ENCODE data around the gene IGLL5. TPM values are rescaled to one million over a fixed set of nuclear protein-coding genes. Genes with fewer than 3 reads are reported as not detected.

IGLL5 gene
- total RNA-seq, 4 donors from 2014 or later = 0.90 to 7.4 (median 2.7) TPM; not detected in 1

DNA sequence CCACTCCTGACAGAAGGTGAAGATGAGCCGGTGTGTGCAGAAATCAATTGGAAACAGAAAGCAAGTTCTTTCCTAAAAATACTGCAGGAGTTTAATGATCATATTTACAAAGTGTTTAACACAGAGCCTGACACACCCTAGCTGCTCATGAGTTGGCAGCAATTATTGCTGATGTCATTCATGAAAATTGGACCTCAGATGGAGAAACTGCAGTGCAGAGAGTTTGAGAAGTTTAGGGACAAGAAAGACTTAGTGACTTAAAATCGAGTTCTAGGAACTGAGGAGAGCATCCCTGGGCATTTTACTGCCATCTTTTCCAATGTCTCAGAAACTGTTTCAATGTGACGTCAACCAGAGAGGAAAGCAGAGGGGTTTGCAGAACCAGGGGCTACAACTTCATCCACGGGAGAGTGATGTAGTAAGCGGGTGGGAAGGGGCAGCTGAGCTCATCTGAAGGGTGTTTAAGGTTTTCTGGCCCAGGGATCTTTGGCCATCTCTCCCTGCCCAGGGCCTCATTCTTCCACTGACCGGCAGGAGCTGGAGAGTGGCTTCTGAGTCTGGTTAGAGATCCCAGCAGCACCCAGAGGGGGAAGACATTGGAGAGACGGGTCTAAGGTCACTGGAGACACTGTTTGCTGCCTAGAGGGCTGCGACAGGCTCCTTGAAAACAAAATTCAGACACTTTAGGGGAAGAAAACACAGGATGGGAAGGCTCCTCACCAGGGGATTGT, 21.1 kb upstream of the IGLL5 start:
- Histone ChIP-seq H3K27ac (no peak overlapping the region), H3K27me3 (no peaks in the 10 kb centered on the region), H3K4me1 (no peaks in the 10 kb centered on the region), H3K36me3 (no peaks in the 10 kb centered on the region), H3K9me3 (no peaks in the 10 kb centered on the region), H3K4me3 (no peak overlapping the region)
- TF ChIP-seq POLR2A (IDR thresholded peaks at IDR 0.05) = no peak
- TF ChIP-seq, protein P1, sequence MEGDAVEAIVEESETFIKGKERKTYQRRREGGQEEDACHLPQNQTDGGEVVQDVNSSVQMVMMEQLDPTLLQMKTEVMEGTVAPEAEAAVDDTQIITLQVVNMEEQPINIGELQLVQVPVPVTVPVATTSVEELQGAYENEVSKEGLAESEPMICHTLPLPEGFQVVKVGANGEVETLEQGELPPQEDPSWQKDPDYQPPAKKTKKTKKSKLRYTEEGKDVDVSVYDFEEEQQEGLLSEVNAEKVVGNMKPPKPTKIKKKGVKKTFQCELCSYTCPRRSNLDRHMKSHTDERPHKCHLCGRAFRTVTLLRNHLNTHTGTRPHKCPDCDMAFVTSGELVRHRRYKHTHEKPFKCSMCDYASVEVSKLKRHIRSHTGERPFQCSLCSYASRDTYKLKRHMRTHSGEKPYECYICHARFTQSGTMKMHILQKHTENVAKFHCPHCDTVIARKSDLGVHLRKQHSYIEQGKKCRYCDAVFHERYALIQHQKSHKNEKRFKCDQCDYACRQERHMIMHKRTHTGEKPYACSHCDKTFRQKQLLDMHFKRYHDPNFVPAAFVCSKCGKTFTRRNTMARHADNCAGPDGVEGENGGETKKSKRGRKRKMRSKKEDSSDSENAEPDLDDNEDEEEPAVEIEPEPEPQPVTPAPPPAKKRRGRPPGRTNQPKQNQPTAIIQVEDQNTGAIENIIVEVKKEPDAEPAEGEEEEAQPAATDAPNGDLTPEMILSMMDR (IDR thresholded peaks at IDR 0.05) = no peak
- intact Hi-C loops (cut with DNase I; ENCODE audit: low total_unique reads) = no loop called here
- DNase-seq = no peak

DNA sequence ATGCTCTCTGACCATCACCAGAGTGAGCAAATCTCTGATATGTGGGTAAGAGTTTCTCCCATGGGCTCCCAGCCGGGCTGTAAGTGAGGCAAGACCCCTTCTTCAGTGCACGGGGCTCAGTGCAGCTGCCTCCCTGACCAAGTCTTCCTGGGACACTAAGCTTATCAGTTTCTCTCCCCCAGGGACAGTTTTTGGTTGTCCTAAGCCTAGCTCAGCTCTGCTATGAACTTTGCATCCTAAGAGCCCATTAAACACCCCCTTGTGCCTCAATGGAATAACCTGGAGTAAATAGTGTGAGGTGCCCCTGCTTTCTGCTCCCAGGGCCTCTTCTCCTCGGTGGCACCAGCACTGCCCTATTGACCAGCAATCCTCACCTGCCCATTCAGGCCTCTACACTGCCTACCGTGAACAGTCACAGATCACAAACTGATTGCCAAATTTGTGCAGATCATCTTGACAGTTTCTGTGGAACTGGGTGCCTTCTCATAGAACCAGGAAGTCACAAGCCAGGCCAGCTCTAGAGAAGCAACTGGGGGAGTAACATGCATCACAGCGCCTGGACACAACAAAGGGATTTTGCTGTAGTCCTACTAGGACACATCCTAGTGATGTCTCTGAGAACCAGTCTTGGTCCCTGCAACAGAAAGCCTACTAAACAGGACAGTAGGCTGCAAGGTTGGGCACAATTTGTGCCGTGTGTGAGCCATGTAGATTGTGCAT, 19.5 kb upstream of the IGLL5 start:
- no peaks in the 10 kb centered on the region for H3K9me3 ChIP-seq
- H3K36me3 ChIP-seq = no peaks in the 10 kb centered on the region
- DNase-seq = no peak
- intact Hi-C loops (cut with DNase I; ENCODE audit: low total_unique reads) = no loop called here
- H3K4me1 ChIP-seq = no peaks in the 10 kb centered on the region
- H3K4me3 ChIP-seq = no peak overlapping the region
- H3K27ac ChIP-seq = no peak overlapping the region
- TF ChIP-seq, protein P1 (IDR thresholded peaks at IDR 0.05) = no peak
- TF ChIP-seq POLR2A (IDR thresholded peaks at IDR 0.05) = no peak
- H3K27me3 ChIP-seq = no peaks in the 10 kb centered on the region

DNA sequence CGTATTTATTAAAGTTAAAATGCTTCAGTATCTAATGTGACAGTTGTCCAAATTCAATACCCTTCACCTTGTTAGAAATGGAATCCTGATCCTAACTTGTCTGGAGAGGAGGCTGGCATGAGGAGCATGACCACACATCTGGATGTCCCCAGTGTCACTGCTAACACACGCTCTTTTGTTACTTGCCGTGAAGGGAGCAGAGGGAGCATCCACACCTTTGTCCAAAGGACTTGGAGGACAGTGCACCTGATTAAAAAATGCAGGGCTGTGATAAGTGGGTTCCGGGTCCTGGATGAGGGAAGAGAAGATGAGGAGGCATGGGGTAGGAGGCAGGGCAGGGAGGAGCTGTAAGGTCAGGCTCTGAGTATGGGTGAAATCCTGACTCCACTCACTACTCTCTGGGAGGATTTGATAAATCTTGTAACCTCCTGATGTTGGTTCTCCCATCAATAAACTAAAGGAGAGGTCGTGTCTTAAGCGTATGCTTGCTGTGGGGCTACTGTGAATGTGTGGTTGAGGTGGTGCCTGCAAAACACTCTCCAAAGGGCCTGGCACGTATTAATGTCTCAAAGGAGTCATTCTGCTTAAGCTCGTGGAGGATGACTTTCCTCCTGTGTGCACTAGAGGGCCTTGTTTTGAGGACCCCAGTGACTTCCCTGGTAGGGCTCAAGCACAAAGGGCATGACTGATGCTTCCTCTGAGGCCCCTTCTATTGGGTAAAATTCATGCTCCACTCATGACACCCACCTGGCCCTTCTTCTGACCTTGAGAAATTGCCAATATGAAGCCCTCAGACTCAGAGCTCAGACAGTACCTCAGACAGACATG, 16.8 kb upstream of the IGLL5 start:
- Histone ChIP-seq H3K27me3 (no peaks in the 10 kb centered on the region), H3K4me1 (no peaks in the 10 kb centered on the region), H3K36me3 (no peaks in the 10 kb centered on the region), H3K4me3 (no peak overlapping the region), H3K27ac (no peak overlapping the region), H3K9me3 (peaks cover 0 to 3% of the 10 kb centered on the region in 2 donors)
- TF ChIP-seq, protein P1 (IDR thresholded peaks at IDR 0.05) = no peak
- no peak for TF ChIP-seq POLR2A (IDR thresholded peaks at IDR 0.05)
- intact Hi-C loops (cut with DNase I; ENCODE audit: low total_unique reads) = no loop called here
- DNase-seq = no peak

DNA sequence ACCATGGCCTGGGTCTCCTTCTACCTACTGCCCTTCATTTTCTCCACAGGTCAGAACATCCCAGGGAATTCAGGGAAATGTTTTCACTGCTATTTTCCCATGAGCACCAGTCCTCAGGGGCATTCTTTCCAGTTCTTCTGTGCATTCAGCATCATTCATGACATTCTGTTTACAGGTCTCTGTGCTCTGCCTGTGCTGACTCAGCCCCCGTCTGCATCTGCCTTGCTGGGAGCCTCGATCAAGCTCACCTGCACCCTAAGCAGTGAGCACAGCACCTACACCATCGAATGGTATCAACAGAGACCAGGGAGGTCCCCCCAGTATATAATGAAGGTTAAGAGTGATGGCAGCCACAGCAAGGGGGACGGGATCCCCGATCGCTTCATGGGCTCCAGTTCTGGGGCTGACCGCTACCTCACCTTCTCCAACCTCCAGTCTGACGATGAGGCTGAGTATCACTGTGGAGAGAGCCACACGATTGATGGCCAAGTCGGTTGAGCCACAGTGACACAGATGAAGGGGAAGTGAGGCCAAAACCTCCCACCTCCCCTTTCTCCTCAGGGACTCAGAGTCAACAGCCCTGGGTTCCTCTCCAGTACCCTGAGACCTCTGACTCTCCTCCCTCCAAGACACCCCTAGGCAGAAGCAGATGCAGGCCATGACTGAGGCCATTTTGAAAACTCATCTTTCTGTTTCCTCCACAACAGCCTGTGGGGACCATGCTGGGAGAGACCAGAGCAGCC, 15.9 kb upstream of the IGLL5 start:
- intact Hi-C loops (cut with DNase I; ENCODE audit: low total_unique reads) = no loop called here
- no peak for TF ChIP-seq POLR2A (IDR thresholded peaks at IDR 0.05)
- H3K27me3 ChIP-seq = no peaks in the 10 kb centered on the region
- H3K9me3 ChIP-seq = peaks cover 0 to 3% of the 10 kb centered on the region in 2 donors
- H3K36me3 ChIP-seq = no peaks in the 10 kb centered on the region
- H3K4me3 ChIP-seq = no peak overlapping the region
- no peak for DNase-seq
- no peaks in the 10 kb centered on the region for H3K4me1 ChIP-seq
- H3K27ac ChIP-seq = no peak overlapping the region

Data from uterus (tissue), 4 donors.